Posterior vena cava (tissue), 2 donors: Measurements from ENCODE around the gene TPRA1. TPM values are rescaled to one million over a fixed set of nuclear protein-coding genes. Genes with fewer than 3 reads are reported as not detected.
"Not testable (repeated sequence)": the region's sequence is repeated elsewhere in the genome, so short reads cannot be mapped to it uniquely, and the experiment has no call there.

Experiments used
- DNase-seq: peaks from one replicate; pipeline ENCODE4 v3.0.0-alpha.2; 2020; ENCODE audit warnings: low spot score
- intact Hi-C, 2 donors: fragments of 100-400 bp; cut with DNase I; formaldehyde crosslinking; loops; one replicate each; pipeline versions ENCODE4 v1.14.1 to v1.14.2; 2022 to 2023
- microRNA-seq, 2 donors: library from miRNA; unstranded; fragments of <30 nt; microRNA quantifications; one replicate each; pipeline ENCODE4 v1.2.0, GENCODE V29; 2020 to 2021; ENCODE audit warnings: borderline microRNAs expressed in 2 of 2
- total RNA-seq, 2 donors: library from RNA; stranded (reverse); fragmentation: NEBNext Ultra II Directional; extraction: Animal tissue kit (Norgen Biotek cat#: 25700); gene quantifications; one replicate each; pipeline ENCODE4 v1.2.1, GENCODE V29; 2021
- donor health status: DM: yes; HTN: yes; CAD: no.
- donor health status: DM: yes; HTN: yes; CAD: no.

Gene TPRA1
- total RNA-seq, 2 donors from 2014 or later, result 21.4 to 22.8 TPM

DNA sequence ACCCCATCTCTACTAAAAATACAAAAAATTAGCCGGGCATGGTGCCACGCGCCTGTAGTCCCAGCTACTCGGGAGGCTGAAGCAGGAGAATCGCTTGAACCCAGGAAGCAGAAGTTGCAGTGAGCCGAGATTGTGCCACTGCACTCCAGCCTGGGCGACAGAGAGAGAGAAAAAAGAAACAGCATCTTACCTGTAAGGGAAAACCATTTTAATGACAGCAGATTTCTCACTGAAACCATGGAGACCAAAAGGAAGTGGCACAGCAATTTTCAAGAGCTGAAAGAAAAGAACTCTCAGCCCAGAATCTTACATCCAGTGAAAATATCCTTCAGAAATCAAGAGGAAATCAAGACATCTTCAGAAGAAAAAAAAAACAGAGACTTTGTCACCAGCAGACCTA, 59.7 kb downstream of the TPRA1 start:
- intact Hi-C loops, result loop anchor here in 1 of 2 donors (10.0 kb wide), 1 partner anchor 1006 kb away; the partner anchor contains the start of gene CHST13

DNA sequence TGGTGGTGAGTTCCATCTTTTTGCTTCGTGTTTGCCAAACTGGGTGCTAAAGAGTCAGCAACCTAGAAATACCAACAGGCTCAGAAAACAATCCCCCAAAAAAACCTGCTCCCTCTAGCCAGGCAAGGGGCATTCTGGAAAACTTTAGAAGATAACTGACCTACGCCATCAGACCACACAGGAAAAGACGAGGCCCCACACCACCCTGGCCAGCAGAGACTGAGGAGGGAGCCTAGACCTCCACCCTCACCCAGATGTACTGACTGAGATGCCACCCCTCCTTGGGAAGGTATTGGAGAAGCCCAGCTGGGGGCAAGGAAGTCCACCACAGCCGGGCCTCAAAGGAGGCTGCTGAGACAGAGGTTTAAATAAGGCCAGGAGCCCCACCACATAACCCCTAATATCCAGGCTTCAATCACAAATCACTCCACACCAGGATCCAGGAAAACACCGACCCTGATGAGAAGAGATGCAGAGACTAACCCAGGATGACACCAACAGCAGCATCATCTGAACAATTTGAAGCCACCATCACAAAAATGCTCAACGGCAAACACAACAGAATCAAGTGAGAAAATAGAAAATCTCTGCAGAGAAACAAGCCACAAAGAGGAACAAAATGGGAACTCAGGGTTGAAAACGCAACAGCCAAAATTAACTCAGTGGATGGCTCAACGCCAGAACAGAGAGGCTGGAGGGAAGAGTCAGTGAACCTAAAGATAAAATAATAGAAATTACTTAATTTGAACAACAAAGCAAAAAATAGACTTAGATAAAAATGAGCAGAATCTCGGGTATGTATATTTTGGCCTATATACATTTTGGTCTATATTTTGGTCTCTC, 61.0 kb downstream of the TPRA1 start:
- intact Hi-C loops, result loop anchor here in 1 of 2 donors (10.0 kb wide), 1 partner anchor 1005 kb away; the partner anchor contains the start of gene CHST13
- DNase-seq, result no peak

More for the DNA sequence above, 59.7 kb downstream of the TPRA1 start:
- DNase-seq, result not testable (repeated sequence)

DNA sequence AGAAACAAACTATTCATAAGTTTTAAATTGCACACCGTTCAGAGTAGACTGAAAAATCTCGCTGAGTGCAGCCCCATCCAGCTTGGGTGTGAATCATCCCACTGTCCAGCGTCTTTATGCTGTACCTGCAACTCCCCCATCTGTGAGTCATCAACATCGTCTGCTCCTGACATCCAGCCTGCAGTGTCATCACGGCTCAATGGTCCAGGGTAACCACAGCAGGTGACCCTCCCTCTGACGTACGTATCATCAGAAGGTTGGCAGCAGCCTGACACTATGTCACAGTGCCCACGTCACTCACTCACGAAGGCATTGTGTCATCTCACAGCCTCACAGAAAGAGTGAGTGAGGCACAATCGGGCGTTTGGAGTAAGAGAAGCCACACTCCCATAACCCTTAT, 65.2 kb downstream of the TPRA1 start:
- intact Hi-C loops, result no loop called here
- DNase-seq, result no peak

DNA sequence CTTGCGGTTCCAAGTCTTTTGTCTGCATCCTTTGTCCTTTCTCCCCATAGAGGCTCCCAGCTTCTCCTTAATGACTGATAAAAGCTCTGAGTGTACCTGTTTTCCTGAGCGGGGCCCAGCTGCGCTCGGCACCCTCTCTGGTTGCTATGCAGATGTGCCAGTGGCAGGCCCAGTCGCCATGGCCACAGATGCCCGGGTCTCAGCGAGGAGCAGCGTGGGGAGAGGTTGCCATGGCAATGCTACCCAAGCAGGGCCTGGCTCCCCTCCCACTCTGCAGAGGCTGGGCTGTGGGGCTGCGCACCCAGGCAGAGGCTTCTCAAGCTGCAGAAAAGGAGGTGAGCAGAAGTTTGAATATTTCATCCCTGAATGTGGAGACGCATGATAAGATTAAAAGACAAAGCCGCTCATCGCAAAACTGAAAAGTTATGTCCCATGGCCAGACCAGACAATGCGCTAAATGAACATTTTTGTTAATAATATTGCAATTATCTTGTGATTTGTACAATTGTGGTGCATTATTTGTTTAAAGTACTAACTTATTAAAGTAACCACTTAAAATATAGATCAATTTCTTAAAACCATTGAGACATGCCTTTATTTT, 66.1 kb downstream of the TPRA1 start:
- intact Hi-C loops, result no loop called here
- no peak for DNase-seq

Small RNA genes within 50 kb of the gene (microRNA-seq; reads per million reads assigned to microRNA genes)
- gene MIR6825, result 0 to 0.26 reads per million in 2 donors
- 0 reads per million in 2 donors for gene MIR7976

Other genes starting within 250 kb of the TPRA1 start
- gene MCM2, start 7.7 kb upstream of the TPRA1 start, total RNA-seq, result 1 to 10 TPM; 4.0 to 5.6 TPM
- 1 to 10 TPM; 2.0 to 2.5 TPM for gene PODXL2, start 38.5 kb upstream of the TPRA1 start, total RNA-seq
- gene ABTB1, start 82.2 kb upstream of the TPRA1 start, total RNA-seq, result 10 to 100 TPM; 27.7 to 28.9 TPM
- gene MGLL, start 231.8 kb upstream of the TPRA1 start, total RNA-seq, result 100 to 1,000 TPM; 107 to 216 TPM